HL-60 (cell line): ENCODE data around the gene C15orf40.

Source experiments
- DNase-seq, 2 experiments: peaks; one replicate each; pipeline ENCODE4 v3.0.0-alpha.2; 2010 to 2020; ENCODE audit warnings: low read depth in 1 of 2, low spot score in 1 of 2
- H3K27ac ChIP-seq: fragments of 250-450 bp; sonication (Bioruptor Pico); replicated peaks from 2 replicates; pipeline ENCODE4 v1.5.1; 2020; ENCODE audit warnings: mild to moderate bottlenecking, moderate library complexity
- H3K27me3 ChIP-seq: fragments of 250-450 bp; sonication (Bioruptor Pico); 2 replicates; pipeline ENCODE4 v1.5.1; 2021; ENCODE audit warnings: mild to moderate bottlenecking, moderate library complexity; ENCODE audit not compliant: insufficient read depth, poor library complexity, severe bottlenecking
- H3K4me3 ChIP-seq: replicated peaks from 2 replicates; pipeline ENCODE4 v1.5.1; 2011; ENCODE audit warnings: mild to moderate bottlenecking, control low read depth, low read length; ENCODE audit not compliant: insufficient read depth
- GABPA ChIP-seq: IDR thresholded peaks from 2 replicates; pipeline ENCODE4 v1.6.1; 2012; ENCODE audit warnings: low read depth
- POLR2AphosphoS5 ChIP-seq: IDR thresholded peaks from 2 replicates; pipeline ENCODE4 v1.6.1; 2012; ENCODE audit warnings: low read depth
- SPI1 ChIP-seq: IDR thresholded peaks from 2 replicates; pipeline ENCODE4 v1.6.1; 2012; ENCODE audit warnings: low read depth, mild to moderate bottlenecking, borderline replicate concordance
- TF ChIP-seq, protein P1 (sequence below): IDR thresholded peaks from 2 replicates; pipeline ENCODE4 v1.6.1; 2012; ENCODE audit warnings: low read depth; ENCODE audit not compliant: insufficient replicate concordance
- TF ChIP-seq, protein P2 (sequence below): IDR thresholded peaks from one replicate; pipeline ENCODE4 v1.5.1; 2011; ENCODE audit warnings: low read length, control low read depth, inconsistent platforms; ENCODE audit not compliant: insufficient read depth

Gene C15orf40

DNA sequence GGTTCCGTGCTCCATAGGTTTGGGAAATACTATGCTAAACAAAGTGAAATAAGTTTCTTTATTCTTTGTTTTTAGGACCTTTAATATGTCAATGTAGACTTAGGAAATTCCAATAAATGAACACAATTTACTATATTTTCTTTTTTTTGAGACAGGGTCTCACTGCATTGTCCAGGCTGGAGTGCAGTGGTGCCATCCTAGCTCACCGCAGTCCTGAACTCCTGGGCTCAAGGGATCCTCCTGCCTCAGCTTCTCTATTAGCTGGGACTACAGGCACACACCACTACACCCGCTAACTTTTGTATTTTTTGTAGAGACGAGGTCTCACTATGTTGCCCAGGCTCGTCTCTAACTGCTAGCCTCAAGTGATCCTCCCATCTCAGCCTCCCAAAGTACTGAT lies 46.5 kb downstream of the C15orf40 start:
- Histone ChIP-seq H3K27me3 (no peaks in the 10 kb centered on the region), H3K4me3 (no peak overlapping the region)
- TF ChIP-seq SPI1 (no peak), POLR2AphosphoS5 (no peak), GABPA (no peak)
- TF ChIP-seq, protein P1, sequence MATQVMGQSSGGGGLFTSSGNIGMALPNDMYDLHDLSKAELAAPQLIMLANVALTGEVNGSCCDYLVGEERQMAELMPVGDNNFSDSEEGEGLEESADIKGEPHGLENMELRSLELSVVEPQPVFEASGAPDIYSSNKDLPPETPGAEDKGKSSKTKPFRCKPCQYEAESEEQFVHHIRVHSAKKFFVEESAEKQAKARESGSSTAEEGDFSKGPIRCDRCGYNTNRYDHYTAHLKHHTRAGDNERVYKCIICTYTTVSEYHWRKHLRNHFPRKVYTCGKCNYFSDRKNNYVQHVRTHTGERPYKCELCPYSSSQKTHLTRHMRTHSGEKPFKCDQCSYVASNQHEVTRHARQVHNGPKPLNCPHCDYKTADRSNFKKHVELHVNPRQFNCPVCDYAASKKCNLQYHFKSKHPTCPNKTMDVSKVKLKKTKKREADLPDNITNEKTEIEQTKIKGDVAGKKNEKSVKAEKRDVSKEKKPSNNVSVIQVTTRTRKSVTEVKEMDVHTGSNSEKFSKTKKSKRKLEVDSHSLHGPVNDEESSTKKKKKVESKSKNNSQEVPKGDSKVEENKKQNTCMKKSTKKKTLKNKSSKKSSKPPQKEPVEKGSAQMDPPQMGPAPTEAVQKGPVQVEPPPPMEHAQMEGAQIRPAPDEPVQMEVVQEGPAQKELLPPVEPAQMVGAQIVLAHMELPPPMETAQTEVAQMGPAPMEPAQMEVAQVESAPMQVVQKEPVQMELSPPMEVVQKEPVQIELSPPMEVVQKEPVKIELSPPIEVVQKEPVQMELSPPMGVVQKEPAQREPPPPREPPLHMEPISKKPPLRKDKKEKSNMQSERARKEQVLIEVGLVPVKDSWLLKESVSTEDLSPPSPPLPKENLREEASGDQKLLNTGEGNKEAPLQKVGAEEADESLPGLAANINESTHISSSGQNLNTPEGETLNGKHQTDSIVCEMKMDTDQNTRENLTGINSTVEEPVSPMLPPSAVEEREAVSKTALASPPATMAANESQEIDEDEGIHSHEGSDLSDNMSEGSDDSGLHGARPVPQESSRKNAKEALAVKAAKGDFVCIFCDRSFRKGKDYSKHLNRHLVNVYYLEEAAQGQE: no peak
- TF ChIP-seq, protein P2, sequence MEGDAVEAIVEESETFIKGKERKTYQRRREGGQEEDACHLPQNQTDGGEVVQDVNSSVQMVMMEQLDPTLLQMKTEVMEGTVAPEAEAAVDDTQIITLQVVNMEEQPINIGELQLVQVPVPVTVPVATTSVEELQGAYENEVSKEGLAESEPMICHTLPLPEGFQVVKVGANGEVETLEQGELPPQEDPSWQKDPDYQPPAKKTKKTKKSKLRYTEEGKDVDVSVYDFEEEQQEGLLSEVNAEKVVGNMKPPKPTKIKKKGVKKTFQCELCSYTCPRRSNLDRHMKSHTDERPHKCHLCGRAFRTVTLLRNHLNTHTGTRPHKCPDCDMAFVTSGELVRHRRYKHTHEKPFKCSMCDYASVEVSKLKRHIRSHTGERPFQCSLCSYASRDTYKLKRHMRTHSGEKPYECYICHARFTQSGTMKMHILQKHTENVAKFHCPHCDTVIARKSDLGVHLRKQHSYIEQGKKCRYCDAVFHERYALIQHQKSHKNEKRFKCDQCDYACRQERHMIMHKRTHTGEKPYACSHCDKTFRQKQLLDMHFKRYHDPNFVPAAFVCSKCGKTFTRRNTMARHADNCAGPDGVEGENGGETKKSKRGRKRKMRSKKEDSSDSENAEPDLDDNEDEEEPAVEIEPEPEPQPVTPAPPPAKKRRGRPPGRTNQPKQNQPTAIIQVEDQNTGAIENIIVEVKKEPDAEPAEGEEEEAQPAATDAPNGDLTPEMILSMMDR: no peak

DNA sequence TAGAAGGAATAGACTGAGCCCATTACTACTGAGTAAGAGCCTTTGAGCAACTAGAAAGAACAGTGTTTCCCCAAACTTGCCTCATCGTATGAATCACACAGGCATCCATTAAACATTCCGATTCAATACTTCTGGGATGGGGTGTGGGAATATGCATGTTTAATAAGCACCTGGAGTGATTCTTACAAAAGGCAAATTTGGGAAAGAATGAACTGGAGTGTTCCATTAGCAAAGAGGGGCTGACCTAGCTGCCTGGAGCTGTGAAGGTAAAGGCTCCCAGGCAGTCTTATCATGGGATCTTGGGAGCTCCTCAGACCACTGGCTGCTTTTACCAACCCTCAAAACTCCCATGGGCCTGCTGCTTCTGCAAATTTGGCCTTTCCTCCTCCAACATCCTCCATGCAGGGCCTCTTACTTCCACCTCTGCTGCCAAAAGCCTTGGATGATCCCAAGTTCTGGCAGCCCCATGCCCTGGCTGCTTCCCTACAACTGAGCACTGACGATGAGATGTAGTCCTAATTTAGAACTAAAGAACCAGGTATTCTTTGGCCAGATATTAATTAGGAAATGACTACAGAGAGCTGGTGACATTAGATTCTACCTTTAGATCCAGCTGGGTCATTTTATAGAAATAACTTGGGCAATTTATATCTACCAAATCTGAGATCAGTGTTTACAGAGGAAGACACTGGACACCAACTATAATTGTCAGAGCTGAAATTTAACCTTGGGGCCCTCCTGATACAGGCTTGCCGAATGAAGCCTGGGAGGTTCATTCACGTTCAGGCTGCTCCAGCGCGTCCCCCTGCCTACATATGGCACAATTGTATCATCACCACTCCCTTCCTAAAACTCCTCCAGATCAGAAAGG lies 47.7 kb downstream of the C15orf40 start:
- DNase-seq: no peak
- H3K27ac ChIP-seq: no peak overlapping the region
- H3K27me3 ChIP-seq: no peaks in the 10 kb centered on the region
- TF ChIP-seq SPI1: no peak
- TF ChIP-seq POLR2AphosphoS5: no peak
- TF ChIP-seq, protein P1: no peak
- no peak for TF ChIP-seq GABPA
- TF ChIP-seq, protein P2: no peak
- no peak overlapping the region for H3K4me3 ChIP-seq

More for the DNA sequence above, 46.5 kb downstream of the C15orf40 start:
- no peak overlapping the region for H3K27ac ChIP-seq
- DNase-seq: no peak

DNA sequence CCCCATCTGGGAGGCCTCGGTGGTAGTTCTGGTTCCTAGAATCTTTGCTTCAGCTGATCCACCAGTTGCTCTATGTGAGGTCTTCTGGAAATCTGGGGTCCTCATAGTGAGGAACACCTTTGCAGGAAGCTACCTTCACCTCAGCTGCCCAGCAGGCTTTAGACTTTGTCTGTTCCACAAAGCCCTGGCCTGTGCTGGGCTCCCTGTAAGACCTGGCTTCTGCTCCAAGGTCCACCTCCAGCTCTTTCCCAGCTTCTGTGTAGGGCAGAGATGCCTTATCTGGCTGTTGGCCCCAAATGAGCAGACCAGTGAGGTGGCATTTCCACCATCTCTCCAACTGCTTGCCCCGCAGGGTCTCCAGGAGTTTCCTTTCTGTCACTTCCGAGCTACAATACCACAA lies 50.7 kb downstream of the C15orf40 start:
- TF ChIP-seq POLR2AphosphoS5: no peak
- TF ChIP-seq SPI1: no peak
- TF ChIP-seq, protein P2: no peak
- TF ChIP-seq GABPA: no peak
- TF ChIP-seq, protein P1: no peak
- no peaks in the 10 kb centered on the region for H3K27me3 ChIP-seq
- no peak overlapping the region for H3K27ac ChIP-seq
- H3K4me3 ChIP-seq: no peak overlapping the region
- DNase-seq: no peak
